HEK293 (cell line): ENCODE measurements around the gene HES3.

Source experiments
- CTCF ChIA-PET: fragments of 350-600 bp; formaldehyde crosslinking; extraction: SDS; loops from one replicate; lab custom pipeline; 2021; ENCODE audit warnings: antibody characterized with exemption; lab: Yijun Ruan, JAX
- POLR2A ChIA-PET: fragments of 300-600 bp; formaldehyde crosslinking; extraction: SDS; loops from one replicate; lab custom pipeline; 2020; ENCODE audit warnings: antibody characterized with exemption, inconsistent platforms; lab: Yijun Ruan, JAX
- H3K27ac ChIP-seq: fragments of 200-500 bp; sonication (Bioruptor generic); 2 replicates; pipeline ENCODE4 v1.5.1; 2014; ENCODE audit warnings: low read depth, low read length, control low read depth, inconsistent platforms; ENCODE audit errors: extremely low read depth
- H3K36me3 ChIP-seq, 2 experiments: fragments of 200-500 bp in 1 of 2; sonication (Bioruptor generic) in 1 of 2; 1 replicate in 1 of 2; 2 replicates in 1 of 2; pipeline ENCODE4 v1.5.1; 2014 to 2017; ENCODE audit warnings: inconsistent platforms in 2 of 2, low read length in 2 of 2; ENCODE audit not compliant: control insufficient read depth in 2 of 2, insufficient read depth in 1 of 2
- H3K4me1 ChIP-seq: fragments of 200-500 bp; sonication (Bioruptor generic); 2 replicates; pipeline ENCODE4 v1.5.1; 2014; ENCODE audit warnings: mild to moderate bottlenecking, low read length, inconsistent platforms; ENCODE audit not compliant: control insufficient read depth, insufficient read depth
- H3K4me3 ChIP-seq: 2 replicates; pipeline ENCODE4 v1.5.1; 2011; ENCODE audit warnings: low read depth, mild to moderate bottlenecking, control low read depth, low read length, moderate library complexity
- H3K9me3 ChIP-seq: fragments of 200-500 bp; sonication (Bioruptor generic); 2 replicates; pipeline ENCODE4 v1.5.1; 2014; ENCODE audit warnings: low read depth, low read length, inconsistent platforms; ENCODE audit not compliant: control insufficient read depth, insufficient read depth
- PATZ1 ChIP-seq: fragments of 450-650 bp; formaldehyde crosslinking; IDR thresholded peaks from 2 replicates; pipeline ENCODE4 v1.5.1; 2016; ENCODE audit warnings: missing biosample characterization, missing genetic modification characterization
- ZBTB1 ChIP-seq: fragments of 450-650 bp; formaldehyde crosslinking; IDR thresholded peaks from 2 replicates; pipeline ENCODE4 v1.5.1; 2016; ENCODE audit warnings: missing biosample characterization, missing genetic modification characterization
- ZEB2 ChIP-seq: fragments of 450-650 bp; formaldehyde crosslinking; IDR thresholded peaks from 2 replicates; pipeline ENCODE4 v1.5.1; 2016; ENCODE audit warnings: missing biosample characterization, missing genetic modification characterization
- ZNF10 ChIP-seq: fragments of 450-650 bp; formaldehyde crosslinking; IDR thresholded peaks from 2 replicates; pipeline ENCODE4 v1.5.1; 2017; ENCODE audit warnings: missing biosample characterization, missing genetic modification characterization
- ZNF138 ChIP-seq: fragments of 450-650 bp; formaldehyde crosslinking; IDR thresholded peaks from 2 replicates; pipeline ENCODE4 v1.5.1; 2016; ENCODE audit warnings: missing biosample characterization, missing genetic modification characterization, borderline replicate concordance
- ZNF148 ChIP-seq: fragments of 450-650 bp; formaldehyde crosslinking; IDR thresholded peaks from 2 replicates; pipeline ENCODE4 v1.5.0; 2017; ENCODE audit warnings: missing biosample characterization, missing genetic modification characterization, borderline replicate concordance
- ZNF280C ChIP-seq: fragments of 450-650 bp; formaldehyde crosslinking; IDR thresholded peaks from 2 replicates; pipeline ENCODE4 v1.5.1; 2016; ENCODE audit warnings: missing biosample characterization, missing genetic modification characterization
- ZNF404 ChIP-seq: fragments of 450-650 bp; formaldehyde crosslinking; IDR thresholded peaks from 2 replicates; pipeline ENCODE4 v1.5.1; 2017; ENCODE audit warnings: missing biosample characterization, missing genetic modification characterization
- ZNF48 ChIP-seq: fragments of 450-650 bp; formaldehyde crosslinking; IDR thresholded peaks from 2 replicates; pipeline ENCODE4 v1.5.1; 2016; ENCODE audit warnings: missing biosample characterization, missing genetic modification characterization
- ZNF555 ChIP-seq: fragments of 450-650 bp; formaldehyde crosslinking; conservative IDR thresholded peaks from 2 replicates; pipeline ENCODE4 v1.5.1; 2017; ENCODE audit warnings: missing biosample characterization, mild to moderate bottlenecking, missing genetic modification characterization, inconsistent platforms
- ZNF639 ChIP-seq: fragments of 450-650 bp; formaldehyde crosslinking; IDR thresholded peaks from 2 replicates; pipeline ENCODE4 v1.5.1; 2016; ENCODE audit warnings: missing biosample characterization, missing genetic modification characterization
- ZNF707 ChIP-seq: fragments of 450-650 bp; formaldehyde crosslinking; IDR thresholded peaks from 2 replicates; pipeline ENCODE4 v1.5.1; 2016; ENCODE audit warnings: missing biosample characterization, missing genetic modification characterization

Gene HES3

GRCh38 chr1:6243993-6244392 lies at the start of gene HES3:
HES3 (plus strand) TSS chr1:6244179; CDS start chr1:6244366, 187 bp downstream.
- POLR2A ChIA-PET, result interaction anchor here (0.6 kb wide), 1 partner anchor 181 kb away, joined by 3 read pairs; no protein-coding TSS in a partner anchor

More at GRCh38 chr1:6243993-6244392, at the start of gene HES3:
- H3K9me3 ChIP-seq, result no peaks in the 10 kb centered on the region
- CTCF ChIA-PET, result interaction anchor here (0.7 to 1.7 kb wide), 5 partner anchors 74 to 200 kb away, joined by 3 to 5 read pairs (median 3); no protein-coding TSS in a partner anchor
- no peaks in the 10 kb centered on the region; the same call in 1 of the 2 replicates for H3K4me1 ChIP-seq
- H3K36me3 ChIP-seq, result no peaks in the 10 kb centered on the region
- H3K27ac ChIP-seq, result no peak within 1 kb of the TSS
- H3K4me3 ChIP-seq, result no peak within 1 kb of the TSS
- TF ChIP-seq ZNF555 (tag by site-specific recombination) (no peak), ZNF280C (tag by site-specific recombination) (no peak), ZEB2 (no peak), ZNF48 (tag by site-specific recombination) (no peak), ZNF138 (tag by site-specific recombination) (no peak), ZBTB1 (no peak), ZNF707 (tag by site-specific recombination) (no peak), ZNF404 (tag by site-specific recombination) (no peak), ZNF148 (no peak), ZNF639 (tag by site-specific recombination) (no peak), PATZ1 (tag by site-specific recombination) (no peak), ZNF10 (tag by site-specific recombination) (no peak)
- TF ChIP-seq, all 188 proteins: peak for 0
